GM19438 (cell line): ENCODE measurements around the gene SNW1.
"Not testable (repeated sequence)": the region's sequence is repeated elsewhere in the genome, so short reads cannot be mapped to it uniquely, and the experiment has no call there.

Experiments
- ATAC-seq: cut with Tn5 transposase; IDR thresholded peaks from one replicate; pipeline ENCODE4 v1.9.1; 2021; ENCODE audit warnings: low read depth; ENCODE audit not compliant: unreplicated experiment

The SNW1 gene

GRCh38 chr14:77760381-77761204 lies at the start of gene SNW1:
SNW1 (minus strand) TSS chr14:77761156; CDS start chr14:77761127, 29 bp downstream.
- peak; percentile 87 for ATAC-seq

DNA sequence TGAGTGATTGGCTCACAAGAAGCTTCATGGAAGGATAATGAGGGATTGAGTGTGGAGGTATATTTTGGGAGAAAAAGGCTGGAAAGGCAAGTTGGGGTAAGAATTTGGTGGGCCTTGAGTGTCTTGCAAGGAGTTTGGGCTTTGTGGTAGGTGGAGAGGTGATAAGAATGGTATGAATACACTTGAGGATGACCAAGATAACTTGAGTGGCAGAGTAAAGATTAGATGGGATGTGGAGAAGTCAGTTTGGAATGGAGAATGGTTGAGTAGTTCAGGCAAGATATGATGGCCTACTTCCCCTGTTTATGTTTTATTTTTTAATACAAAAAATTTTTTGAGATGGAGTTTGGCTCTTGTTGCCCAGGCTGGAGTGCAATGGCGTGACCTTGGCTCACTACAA lies 48.1 kb upstream of the SNW1 start:
- ATAC-seq, result no peak

DNA sequence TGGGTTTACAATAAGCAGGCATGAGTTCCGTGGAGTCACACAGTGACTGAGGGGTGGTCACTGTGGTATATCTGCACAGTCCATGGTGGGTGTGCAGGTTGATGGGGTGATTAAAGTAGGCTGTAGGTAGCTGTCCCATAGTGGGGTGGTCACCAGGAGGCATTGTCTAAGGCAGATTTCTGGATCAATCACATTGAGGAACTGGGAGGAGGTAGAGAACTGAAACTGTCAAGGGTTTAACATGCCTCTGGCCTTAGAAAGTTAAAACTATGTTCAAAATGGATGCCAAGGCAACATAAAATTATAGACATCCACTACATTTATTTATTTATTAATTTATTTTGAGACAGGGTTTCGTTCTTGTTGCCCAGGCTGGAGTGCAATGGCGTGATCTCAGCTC lies 47.3 kb upstream of the SNW1 start:
- ATAC-seq, result no peak

GRCh38 chr14:77805706-77806105 lies 44.8 kb upstream of the SNW1 start:
- ATAC-seq, result no peak

DNA sequence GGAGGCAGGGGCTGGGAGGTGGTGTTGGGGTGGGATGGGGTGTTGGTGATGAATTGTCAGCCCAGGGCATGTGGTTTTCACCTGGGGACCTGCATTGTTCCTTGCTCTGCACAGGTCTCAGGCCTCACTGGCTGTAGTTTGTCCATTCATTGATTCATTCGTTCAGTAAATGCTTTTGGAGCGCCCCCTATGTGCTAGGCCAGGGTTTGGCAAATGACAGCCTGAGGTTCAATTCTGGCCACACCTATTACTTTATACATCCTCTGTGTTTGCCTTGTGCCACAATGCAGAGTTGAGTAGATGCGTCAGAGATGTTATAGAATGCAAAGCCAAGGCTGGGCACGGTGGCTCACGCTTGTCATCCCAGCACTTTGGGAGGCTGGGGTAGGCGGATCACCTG lies 43.6 kb upstream of the SNW1 start:
- no peak for ATAC-seq

- no peak for ATAC-seq
Observed at GRCh38 chr14:77800814-77801213, 39.9 kb upstream of the SNW1 start.

- peak; percentile 92 for ATAC-seq
Observed at GRCh38 chr14:77799863-77800730, 39.1 kb upstream of the SNW1 start, which contains the start of gene ADCK1. ADCK1 (plus strand) TSS chr14:77800109; CDS start chr14:77818979, 18,870 bp downstream.

DNA sequence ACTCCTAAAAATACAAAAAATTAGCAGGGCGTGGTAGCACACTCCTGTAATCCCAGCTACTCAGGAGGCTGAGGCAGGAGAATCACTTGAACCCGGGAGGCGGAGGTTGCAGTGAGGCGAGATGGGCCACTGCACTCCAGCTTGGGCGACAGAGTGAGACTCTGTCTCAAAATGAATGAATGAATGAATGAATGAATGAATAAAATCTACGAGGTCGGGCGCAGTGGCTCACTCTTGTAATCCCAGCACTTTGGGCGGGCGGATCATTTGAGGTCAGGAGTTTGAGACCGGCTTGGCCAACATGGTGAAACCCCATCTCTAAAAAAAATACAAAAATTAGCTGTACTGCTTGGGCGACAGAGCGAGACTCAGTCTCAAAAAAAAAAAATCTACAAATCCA lies 38.5 kb upstream of the SNW1 start:
- not testable (repeated sequence) for ATAC-seq

- ATAC-seq, result no peak
Observed at GRCh38 chr14:77794357-77794756, 33.4 kb upstream of the SNW1 start.

DNA sequence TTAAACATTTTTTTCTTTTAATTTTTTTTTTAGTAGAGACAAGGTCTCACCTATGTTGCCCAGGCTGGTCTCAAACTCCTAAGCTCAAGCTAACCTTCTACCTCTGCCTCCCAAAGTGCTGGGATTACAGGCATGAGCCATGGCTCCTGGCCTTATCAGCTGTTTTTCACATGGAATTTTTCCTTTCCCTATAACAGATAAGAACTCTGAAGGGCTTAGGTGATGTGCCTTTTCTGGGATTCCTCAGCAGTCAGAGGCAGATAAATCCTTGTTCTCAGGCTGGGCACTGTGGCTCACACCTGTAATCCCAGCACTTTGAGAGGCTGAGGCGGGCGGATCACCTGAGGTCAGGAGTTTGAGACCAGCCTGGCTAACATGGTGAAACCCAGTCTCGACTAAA lies 32.3 kb upstream of the SNW1 start:
- ATAC-seq, result not testable (repeated sequence)

GRCh38 chr14:77791225-77791600 lies 30.3 kb upstream of the SNW1 start:
- ATAC-seq, result no peak

DNA sequence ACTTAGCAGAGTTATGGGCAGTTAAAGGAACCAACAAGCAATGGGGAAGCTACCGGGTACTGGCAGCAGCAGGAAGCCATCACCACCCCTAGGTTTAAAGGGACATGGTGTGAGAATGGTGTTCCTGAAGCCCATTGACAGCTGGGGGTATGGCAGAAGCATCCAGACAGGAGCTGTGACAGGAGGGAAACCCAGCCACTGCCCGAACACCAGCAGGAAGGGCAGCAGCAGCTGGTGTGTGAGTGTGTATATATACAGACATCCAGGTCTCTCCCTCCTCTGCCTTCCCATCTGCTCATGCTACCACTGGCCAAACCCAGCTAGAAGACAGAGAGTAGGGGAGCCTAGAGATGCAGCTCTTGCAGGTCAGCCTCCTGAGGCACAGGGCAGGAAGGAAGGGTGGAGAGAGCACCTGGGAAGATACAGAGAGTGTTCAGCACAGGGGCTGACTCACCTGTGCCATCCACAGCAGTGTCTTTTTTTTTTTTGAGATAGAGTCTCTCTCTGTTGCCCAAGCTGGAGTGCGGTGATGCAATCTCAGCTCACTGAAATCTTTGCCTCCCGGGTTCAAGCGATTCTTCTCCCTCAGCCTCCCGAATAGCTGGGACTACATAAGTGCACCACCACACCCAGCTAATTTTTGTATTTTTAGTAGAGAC lies 29.7 kb upstream of the SNW1 start:
- no peak for ATAC-seq

GRCh38 chr14:77786148-77786547 lies 25.2 kb upstream of the SNW1 start:
- ATAC-seq, result no peak

DNA sequence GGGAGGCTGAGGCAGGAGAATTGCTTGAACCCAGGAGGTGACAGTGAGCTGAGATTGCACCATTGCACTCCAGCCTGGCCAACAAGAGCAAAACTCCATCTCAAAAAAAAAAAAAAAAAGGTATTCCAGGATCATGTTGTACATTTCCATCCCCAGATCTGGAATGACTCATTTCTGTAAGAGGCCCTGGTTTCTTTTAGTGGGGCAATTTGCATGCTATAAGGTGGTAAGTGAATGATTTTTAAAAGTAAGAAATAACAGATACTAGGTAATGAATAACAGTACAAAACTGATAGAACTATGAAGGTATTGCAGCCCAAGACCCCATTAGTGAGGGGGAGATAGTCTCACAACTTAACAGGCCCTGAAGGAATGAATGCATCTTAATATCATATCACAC lies 21.2 kb upstream of the SNW1 start:
- peak; percentile 69 for ATAC-seq

DNA sequence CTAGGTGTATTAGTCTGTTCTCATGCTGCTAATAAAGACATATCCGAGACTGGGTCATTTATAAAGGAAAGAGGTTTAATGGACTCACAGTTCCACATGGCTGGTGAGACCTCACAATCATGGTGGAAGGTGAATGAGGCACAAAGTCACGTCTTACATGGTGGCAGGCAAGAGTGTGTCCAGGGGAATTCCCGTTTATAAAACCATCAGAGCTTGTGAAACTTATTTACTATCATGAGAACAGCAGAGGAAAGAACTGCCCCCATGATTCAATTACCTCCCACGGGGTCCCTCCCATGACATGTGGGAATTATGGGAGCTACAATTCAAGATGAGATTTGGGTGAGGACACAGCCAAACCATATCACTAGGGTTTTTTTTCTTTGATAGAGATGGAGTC lies 13.0 kb upstream of the SNW1 start:
- not testable (repeated sequence) for ATAC-seq

GRCh38 chr14:77768442-77769069 lies 7.6 kb upstream of the SNW1 start:
- ATAC-seq, result not testable (repeated sequence)

- no peak for ATAC-seq
Observed at GRCh38 chr14:77763978-77764377, 3.0 kb upstream of the SNW1 start.

DNA sequence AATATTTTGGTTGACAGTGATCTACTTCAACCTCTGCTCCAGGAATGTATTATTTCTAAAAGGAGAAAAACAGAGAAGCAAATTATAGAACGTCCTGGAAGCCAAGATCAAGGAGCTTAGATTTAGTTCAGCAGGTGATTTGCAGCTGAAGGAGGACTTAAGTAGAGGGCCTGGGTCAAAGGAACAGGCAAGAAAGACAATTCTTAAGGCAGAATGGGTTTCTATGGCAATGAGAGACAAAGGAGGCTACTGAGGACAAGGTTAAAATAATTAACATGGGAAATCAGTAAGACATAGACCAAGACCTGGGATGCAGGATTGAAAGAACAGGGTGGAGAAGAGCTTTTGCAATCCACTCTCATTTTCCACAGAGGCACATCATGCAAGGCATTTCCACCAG lies 2.4 kb upstream of the SNW1 start:
- no peak for ATAC-seq

- peak; percentile 14 for ATAC-seq
Observed at GRCh38 chr14:77761205-77761931, 412 bp upstream of the SNW1 start.
